A549 treated with CpdA at 1 μM for 4 hours (cell line): Measurements from ENCODE around the gene ANXA4. TPM values are rescaled to one million over a fixed set of nuclear protein-coding genes. Genes with fewer than 3 reads are reported as not detected.

Experiments used
- total RNA-seq: library from RNA; stranded (reverse); fragments of 200-300 nt; extraction: Qiagen RNA extraction; gene quantifications from 5 replicates; pipeline ENCODE4 v1.2.3, GENCODE V29; 2022; ENCODE audit warnings: low read depth

ANXA4 gene
- total RNA-seq, result 310 to 373 TPM (median 348 TPM) in 5 replicates

GRCh38 chr2:69741575-69742321 is at the start of gene ANXA4:
ANXA4 (plus strand) TSS chr2:69742134; CDS start chr2:69781566, 39,432 bp downstream.

GRCh38 chr2:69829256-69830044 is 87.5 kb downstream of the ANXA4 start, which contains the start of gene GMCL1:
GMCL1 (plus strand) TSS chr2:69829660; CDS start chr2:69829893, 233 bp downstream.

Other genes starting within 250 kb of the ANXA4 start
- gene AAK1, start 98.4 kb upstream of the ANXA4 start, total RNA-seq, result 11.5 to 19.7 TPM (median 15.2 TPM) in 5 replicates
- 9.0 to 11.8 TPM (median 10.5 TPM) in 5 replicates for gene GMCL1, start 87.5 kb downstream of the ANXA4 start, total RNA-seq
- 48.2 to 81.8 TPM (median 52.7 TPM) in 5 replicates for gene SNRNP27, start 151.8 kb downstream of the ANXA4 start, total RNA-seq
- 1.8 to 2.8 TPM (median 2.4 TPM) in 5 replicates for gene MXD1, start 173.0 kb downstream of the ANXA4 start, total RNA-seq
- 0.16 to 0.40 TPM (median 0.29 TPM) in 5 replicates for gene ASPRV1, start 219.5 kb downstream of the ANXA4 start, total RNA-seq